MM.1S (cell line): ENCODE measurements around the gene GRB10.

Experiments used
- DNase-seq: peaks from one replicate; pipeline ENCODE4 v3.0.0-alpha.2; 2015
- H2AFZ ChIP-seq: fragments of 300-600 bp; sonication (generic); 2 replicates; pipeline ENCODE4 v1.6.0; 2016; ENCODE audit warnings: antibody characterized with exemption, low read length
- H3F3A ChIP-seq: fragments of 300-600 bp; sonication (generic); 2 replicates; pipeline ENCODE4 v1.6.1; 2016; ENCODE audit warnings: mild to moderate bottlenecking, antibody characterized with exemption, low read length, moderate library complexity, mixed read lengths; ENCODE audit not compliant: insufficient read depth
- H3K27ac ChIP-seq: fragments of 300-600 bp; sonication (generic); 2 replicates; pipeline ENCODE4 v1.5.1; 2016; ENCODE audit warnings: mild to moderate bottlenecking, low read length
- H3K27me3 ChIP-seq: fragments of 300-600 bp; sonication (generic); replicated peaks from 2 replicates; pipeline ENCODE4 v1.6.0; 2016; ENCODE audit warnings: low read length; ENCODE audit not compliant: insufficient read depth
- H3K36me3 ChIP-seq: fragments of 300-600 bp; sonication (generic); replicated peaks from 2 replicates; pipeline ENCODE4 v1.6.1; 2016; ENCODE audit warnings: mild to moderate bottlenecking, low read length, mixed read lengths; ENCODE audit not compliant: insufficient read depth
- H3K4me1 ChIP-seq: fragments of 300-600 bp; sonication (generic); 2 replicates; pipeline ENCODE4 v1.6.1; 2016; ENCODE audit warnings: low read length, mixed read lengths
- H3K4me2 ChIP-seq: fragments of 300-600 bp; sonication (generic); 2 replicates; pipeline ENCODE4 v1.6.0; 2016; ENCODE audit warnings: low read depth, low read length
- H3K4me3 ChIP-seq: fragments of 300-600 bp; sonication (generic); 2 replicates; pipeline ENCODE4 v1.5.1; 2016; ENCODE audit warnings: low read length, mixed read lengths
- H3K79me2 ChIP-seq: fragments of 300-600 bp; sonication (generic); 2 replicates; pipeline ENCODE4 v1.6.1; 2016; ENCODE audit warnings: mixed run types, low read length, mixed read lengths
- H3K9ac ChIP-seq: fragments of 300-600 bp; sonication (generic); 2 replicates; pipeline ENCODE4 v1.6.1; 2016; ENCODE audit warnings: low read length, mixed read lengths
- H3K9me2 ChIP-seq: fragments of 300-600 bp; sonication (generic); replicated peaks from 2 replicates; pipeline ENCODE4 v1.6.1; 2016; ENCODE audit warnings: mild to moderate bottlenecking, low read length, mixed read lengths; ENCODE audit not compliant: insufficient read depth
- H3K9me3 ChIP-seq: fragments of 300-600 bp; sonication (generic); replicated peaks from 2 replicates; pipeline ENCODE4 v1.6.1; 2016; ENCODE audit warnings: mild to moderate bottlenecking, low read length, mixed read lengths; ENCODE audit not compliant: insufficient read depth
- H4K20me1 ChIP-seq: fragments of 300-600 bp; sonication (generic); 2 replicates; pipeline ENCODE4 v1.6.1; 2016; ENCODE audit warnings: mild to moderate bottlenecking, low read length, moderate library complexity, mixed read lengths; ENCODE audit not compliant: insufficient read depth
- EZH2 ChIP-seq: fragments of 300-600 bp; sonication (generic); optimal IDR thresholded peaks from 2 replicates; pipeline ENCODE3; 2017; ENCODE audit warnings: low read depth, mild to moderate bottlenecking, antibody characterized with exemption, low read length, mixed read lengths
- EZH2phosphoT487 ChIP-seq: fragments of 300-600 bp; sonication (generic); IDR thresholded peaks from 2 replicates; pipeline ENCODE4 v1.6.1; 2018; ENCODE audit warnings: antibody characterized with exemption, low read length
- TF ChIP-seq, protein P1 (sequence below): fragments of 300-600 bp; sonication (generic); IDR thresholded peaks from 2 replicates; pipeline ENCODE4 v1.5.1; 2016; ENCODE audit warnings: antibody characterized with exemption, low read length, mixed read lengths

Gene GRB10

GRCh38 chr7:50707236-50708006 is 75.3 kb downstream of the GRB10 start:
- Histone ChIP-seq H3K4me3 (no peak overlapping the region), H3K79me2 (no peaks in the 10 kb centered on the region), H4K20me1 (no peaks in the 10 kb centered on the region)

DNA sequence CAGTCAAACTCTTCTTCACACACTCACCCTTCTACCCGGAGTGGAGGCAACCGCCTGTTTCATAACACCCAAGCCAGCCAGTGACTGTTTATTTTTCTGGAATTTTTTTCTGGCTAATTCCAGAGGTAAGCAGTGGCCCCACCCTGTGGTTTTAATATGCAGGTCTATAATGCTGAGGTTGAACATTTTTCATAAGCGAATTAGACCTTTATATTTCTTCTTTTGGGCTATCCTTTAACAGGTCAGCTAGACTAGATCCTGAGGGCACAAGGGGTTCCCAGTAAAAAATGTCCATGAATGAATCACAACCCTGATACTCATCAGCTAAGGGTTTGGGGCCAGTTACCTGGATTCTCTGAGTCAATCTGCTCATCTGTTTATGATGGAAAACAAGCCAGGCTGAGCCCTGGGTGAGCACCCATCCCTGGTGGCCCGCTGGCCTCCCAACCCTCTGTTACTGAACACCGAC is 76.2 kb downstream of the GRB10 start:
- no peaks in the 10 kb centered on the region for H3K4me1 ChIP-seq
- no peak overlapping the region for H3K4me3 ChIP-seq
- H3K27ac ChIP-seq: no peak overlapping the region
- no peaks in the 10 kb centered on the region for H3K36me3 ChIP-seq
- TF ChIP-seq EZH2phosphoT487 (no peak), EZH2 (no peak)
- TF ChIP-seq, protein P1, sequence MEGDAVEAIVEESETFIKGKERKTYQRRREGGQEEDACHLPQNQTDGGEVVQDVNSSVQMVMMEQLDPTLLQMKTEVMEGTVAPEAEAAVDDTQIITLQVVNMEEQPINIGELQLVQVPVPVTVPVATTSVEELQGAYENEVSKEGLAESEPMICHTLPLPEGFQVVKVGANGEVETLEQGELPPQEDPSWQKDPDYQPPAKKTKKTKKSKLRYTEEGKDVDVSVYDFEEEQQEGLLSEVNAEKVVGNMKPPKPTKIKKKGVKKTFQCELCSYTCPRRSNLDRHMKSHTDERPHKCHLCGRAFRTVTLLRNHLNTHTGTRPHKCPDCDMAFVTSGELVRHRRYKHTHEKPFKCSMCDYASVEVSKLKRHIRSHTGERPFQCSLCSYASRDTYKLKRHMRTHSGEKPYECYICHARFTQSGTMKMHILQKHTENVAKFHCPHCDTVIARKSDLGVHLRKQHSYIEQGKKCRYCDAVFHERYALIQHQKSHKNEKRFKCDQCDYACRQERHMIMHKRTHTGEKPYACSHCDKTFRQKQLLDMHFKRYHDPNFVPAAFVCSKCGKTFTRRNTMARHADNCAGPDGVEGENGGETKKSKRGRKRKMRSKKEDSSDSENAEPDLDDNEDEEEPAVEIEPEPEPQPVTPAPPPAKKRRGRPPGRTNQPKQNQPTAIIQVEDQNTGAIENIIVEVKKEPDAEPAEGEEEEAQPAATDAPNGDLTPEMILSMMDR: no peak
- H3K27me3 ChIP-seq: no peaks in the 10 kb centered on the region
- H3K9me3 ChIP-seq: no peaks in the 10 kb centered on the region
- H4K20me1 ChIP-seq: no peaks in the 10 kb centered on the region
- no peak for DNase-seq
- H2AFZ ChIP-seq: no peak overlapping the region
- no peaks in the 10 kb centered on the region for H3K79me2 ChIP-seq
- no peaks in the 10 kb centered on the region for H3F3A ChIP-seq
- H3K9ac ChIP-seq: no peak overlapping the region
- H3K9me2 ChIP-seq: no peaks in the 10 kb centered on the region
- H3K4me2 ChIP-seq: no peak overlapping the region

More at GRCh38 chr7:50707236-50708006, 75.3 kb downstream of the GRB10 start:
- DNase-seq: no peak
- Histone ChIP-seq H3F3A (no peaks in the 10 kb centered on the region), H3K9me3 (no peaks in the 10 kb centered on the region), H3K27me3 (no peaks in the 10 kb centered on the region), H3K27ac (no peak overlapping the region), H3K9ac (no peak overlapping the region), H3K36me3 (no peaks in the 10 kb centered on the region), H3K4me1 (no peaks in the 10 kb centered on the region), H3K9me2 (no peaks in the 10 kb centered on the region), H2AFZ (no peak overlapping the region), H3K4me2 (no peak overlapping the region)
- TF ChIP-seq EZH2 (no peak), EZH2phosphoT487 (no peak)
- TF ChIP-seq, protein P1: no peak

DNA sequence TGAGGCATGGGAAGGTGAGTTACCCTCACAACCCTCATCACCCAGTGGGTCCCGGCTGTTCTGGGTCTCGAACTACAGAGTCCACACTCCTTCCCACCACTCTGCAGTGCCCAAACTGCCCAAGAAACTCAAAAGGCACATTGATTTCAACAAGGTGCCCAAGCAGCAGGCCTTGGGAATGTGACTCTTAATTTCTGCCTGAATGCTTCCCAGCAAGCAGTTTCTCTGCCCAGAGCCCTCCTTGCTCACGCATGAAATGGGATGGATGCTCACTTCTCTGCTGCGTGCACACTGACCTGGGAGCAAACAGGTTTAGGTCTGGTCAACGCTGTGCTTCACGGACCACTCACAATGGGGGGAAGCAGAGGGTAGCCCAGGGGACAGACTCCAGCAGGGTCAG is 77.9 kb downstream of the GRB10 start:
- Histone ChIP-seq H3K27ac (no peak overlapping the region), H4K20me1 (no peaks in the 10 kb centered on the region), H3K4me2 (no peak overlapping the region)

More for the DNA sequence above, 77.9 kb downstream of the GRB10 start:
- no peak for TF ChIP-seq EZH2
- TF ChIP-seq, protein P1: no peak
- no peak for TF ChIP-seq EZH2phosphoT487
- no peak overlapping the region for H3K9ac ChIP-seq
- H3K9me3 ChIP-seq: no peaks in the 10 kb centered on the region
- no peak for DNase-seq
- no peak overlapping the region for H2AFZ ChIP-seq
- H3K27me3 ChIP-seq: no peaks in the 10 kb centered on the region
- H3K9me2 ChIP-seq: no peaks in the 10 kb centered on the region
- no peaks in the 10 kb centered on the region for H3K79me2 ChIP-seq
- H3F3A ChIP-seq: no peaks in the 10 kb centered on the region
- no peaks in the 10 kb centered on the region for H3K4me1 ChIP-seq
- H3K4me3 ChIP-seq: no peak overlapping the region
- H3K36me3 ChIP-seq: no peaks in the 10 kb centered on the region
